Loucy (cell line): ENCODE results near the gene TMEM203.

Experiments used
- H2AFZ ChIP-seq: fragments of 200-600 bp; sonication (generic); 2 replicates; pipeline ENCODE4 v1.6.0; 2016; ENCODE audit warnings: antibody characterized with exemption, mild to moderate bottlenecking, low read length, moderate library complexity
- H3F3A ChIP-seq: fragments of 200-600 bp; 2 replicates; pipeline ENCODE4 v1.6.0; 2016; ENCODE audit warnings: antibody characterized with exemption, low read depth, mild to moderate bottlenecking
- H3K27me3 ChIP-seq: fragments of 200-600 bp; sonication (generic); 2 replicates; pipeline ENCODE4 v1.6.1; 2014; ENCODE audit warnings: low read length, mild to moderate bottlenecking; ENCODE audit not compliant: insufficient read depth, poor library complexity, severe bottlenecking
- H3K36me3 ChIP-seq: fragments of 200-600 bp; sonication (generic); 2 replicates; pipeline ENCODE4 v1.6.1; 2016; ENCODE audit warnings: low read length; ENCODE audit not compliant: insufficient read depth
- H3K4me1 ChIP-seq: fragments of 200-600 bp; sonication (generic); 2 replicates; pipeline ENCODE4 v1.5.1; 2014; ENCODE audit warnings: low read length, mild to moderate bottlenecking; ENCODE audit not compliant: insufficient read depth, poor library complexity, severe bottlenecking
- H3K4me2 ChIP-seq: fragments of 200-600 bp; sonication (generic); 2 replicates; pipeline ENCODE4 v1.6.0; 2014; ENCODE audit warnings: antibody characterized with exemption, low read length, low read depth, mild to moderate bottlenecking; ENCODE audit not compliant: poor library complexity, severe bottlenecking
- H3K4me3 ChIP-seq: fragments of 200-600 bp; sonication (generic); 2 replicates; pipeline ENCODE4 v1.5.1; 2014; ENCODE audit warnings: low read length, mild to moderate bottlenecking, mixed read lengths; ENCODE audit not compliant: poor library complexity, severe bottlenecking
- H3K79me2 ChIP-seq: fragments of 200-600 bp; sonication (generic); 2 replicates; pipeline ENCODE4 v1.6.1; 2014; ENCODE audit warnings: low read length; ENCODE audit not compliant: insufficient read depth
- H3K9ac ChIP-seq: fragments of 200-600 bp; sonication (generic); 2 replicates; pipeline ENCODE4 v1.6.0; 2014; ENCODE audit warnings: mild to moderate bottlenecking, low read depth, low read length, moderate library complexity; ENCODE audit not compliant: poor library complexity, severe bottlenecking
- H3K9me2 ChIP-seq: fragments of 200-600 bp; sonication (generic); replicated peaks from 2 replicates; pipeline ENCODE4 v1.6.1; 2016; ENCODE audit warnings: low read depth, low read length, mixed read lengths
- H3K9me3 ChIP-seq: fragments of 200-600 bp; sonication (generic); 2 replicates; pipeline ENCODE4 v1.6.1; 2014; ENCODE audit warnings: mild to moderate bottlenecking, antibody characterized with exemption, low read length, low read depth; ENCODE audit not compliant: insufficient read depth
- H4K20me1 ChIP-seq: fragments of 200-600 bp; sonication (generic); 2 replicates; pipeline ENCODE4 v1.6.0; 2014; ENCODE audit warnings: antibody characterized with exemption, low read length, mild to moderate bottlenecking; ENCODE audit not compliant: insufficient read depth, poor library complexity, severe bottlenecking
- EZH2phosphoT487 ChIP-seq: fragments of 200-600 bp; IDR thresholded peaks from 2 replicates; pipeline ENCODE4 v1.6.1; 2018; ENCODE audit warnings: antibody characterized with exemption, mild to moderate bottlenecking, moderate library complexity, borderline replicate concordance
- TF ChIP-seq, protein P1 (sequence below): fragments of 200-600 bp; sonication (generic); conservative IDR thresholded peaks from 2 replicates; pipeline ENCODE4 v1.5.1; 2014; ENCODE audit warnings: mild to moderate bottlenecking, antibody characterized with exemption, low read length

The TMEM203 gene

GRCh38 chr9:137221506-137222111, 16.2 kb upstream of the TMEM203 start:
- H3K27me3 ChIP-seq: no peaks in the 10 kb centered on the region
- no peak overlapping the region for H3K4me2 ChIP-seq
- peak overlapping the region; percentile 36; the same call in 1 of the 2 replicates for H2AFZ ChIP-seq
- H3K9me2 ChIP-seq: no peaks in the 10 kb centered on the region
- H3K9ac ChIP-seq: no peak overlapping the region
- no peaks in the 10 kb centered on the region for H3K79me2 ChIP-seq
- H3K4me1 ChIP-seq: peaks cover 21% of the 10 kb centered on the region
- H3K9me3 ChIP-seq: no peaks in the 10 kb centered on the region
- no peaks in the 10 kb centered on the region for H3F3A ChIP-seq
- no peaks in the 10 kb centered on the region for H3K36me3 ChIP-seq
- no peak for TF ChIP-seq EZH2phosphoT487
- TF ChIP-seq, protein P1, sequence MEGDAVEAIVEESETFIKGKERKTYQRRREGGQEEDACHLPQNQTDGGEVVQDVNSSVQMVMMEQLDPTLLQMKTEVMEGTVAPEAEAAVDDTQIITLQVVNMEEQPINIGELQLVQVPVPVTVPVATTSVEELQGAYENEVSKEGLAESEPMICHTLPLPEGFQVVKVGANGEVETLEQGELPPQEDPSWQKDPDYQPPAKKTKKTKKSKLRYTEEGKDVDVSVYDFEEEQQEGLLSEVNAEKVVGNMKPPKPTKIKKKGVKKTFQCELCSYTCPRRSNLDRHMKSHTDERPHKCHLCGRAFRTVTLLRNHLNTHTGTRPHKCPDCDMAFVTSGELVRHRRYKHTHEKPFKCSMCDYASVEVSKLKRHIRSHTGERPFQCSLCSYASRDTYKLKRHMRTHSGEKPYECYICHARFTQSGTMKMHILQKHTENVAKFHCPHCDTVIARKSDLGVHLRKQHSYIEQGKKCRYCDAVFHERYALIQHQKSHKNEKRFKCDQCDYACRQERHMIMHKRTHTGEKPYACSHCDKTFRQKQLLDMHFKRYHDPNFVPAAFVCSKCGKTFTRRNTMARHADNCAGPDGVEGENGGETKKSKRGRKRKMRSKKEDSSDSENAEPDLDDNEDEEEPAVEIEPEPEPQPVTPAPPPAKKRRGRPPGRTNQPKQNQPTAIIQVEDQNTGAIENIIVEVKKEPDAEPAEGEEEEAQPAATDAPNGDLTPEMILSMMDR: no peak
- H4K20me1 ChIP-seq: no peaks in the 10 kb centered on the region
- peak overlapping the region; percentile 56 for H3K4me3 ChIP-seq

GRCh38 chr9:137221095-137221505, 15.7 kb upstream of the TMEM203 start:
- Histone ChIP-seq H3K79me2 (no peaks in the 10 kb centered on the region), H3K36me3 (no peaks in the 10 kb centered on the region), H3F3A (no peaks in the 10 kb centered on the region), H3K4me3 (no peak overlapping the region), H2AFZ (no peak overlapping the region), H3K4me2 (no peak overlapping the region), H3K9me2 (no peaks in the 10 kb centered on the region), H3K9ac (no peak overlapping the region), H3K4me1 (peaks cover 21% of the 10 kb centered on the region), H3K9me3 (no peaks in the 10 kb centered on the region), H4K20me1 (no peaks in the 10 kb centered on the region), H3K27me3 (no peaks in the 10 kb centered on the region)
- TF ChIP-seq EZH2phosphoT487: no peak

- H3F3A ChIP-seq: no peaks in the 10 kb centered on the region
- no peaks in the 10 kb centered on the region for H3K36me3 ChIP-seq
- H3K4me2 ChIP-seq: no peak overlapping the region
- no peak for TF ChIP-seq EZH2phosphoT487
- TF ChIP-seq, protein P1: no peak
- no peaks in the 10 kb centered on the region for H4K20me1 ChIP-seq
- H3K79me2 ChIP-seq: no peaks in the 10 kb centered on the region
- H3K4me3 ChIP-seq: no peak overlapping the region
- no peak overlapping the region for H3K9ac ChIP-seq
- H3K9me3 ChIP-seq: no peaks in the 10 kb centered on the region
- H2AFZ ChIP-seq: no peak overlapping the region
- peaks cover 21% of the 10 kb centered on the region for H3K4me1 ChIP-seq
- no peaks in the 10 kb centered on the region for H3K9me2 ChIP-seq
- no peaks in the 10 kb centered on the region for H3K27me3 ChIP-seq
Measured at GRCh38 chr9:137220317-137221094, 15.1 kb upstream of the TMEM203 start.
